Liver (tissue), 9 donors: ENCODE measurements around the gene FADS6. TPM values are rescaled to one million over a fixed set of nuclear protein-coding genes. Genes with fewer than 3 reads are reported as not detected.

Experiments used
- DNase-seq: peaks from one replicate; pipeline ENCODE4 v3.0.0-alpha.2; 2017; ENCODE audit warnings: low spot score
- H3K27ac ChIP-seq, 2 donors: one replicate each; pipeline ENCODE4 v1.7.0; 2013; ENCODE audit warnings: inconsistent platforms in 2 of 2, low read length in 2 of 2, control low read depth in 1 of 2, low read depth in 1 of 2, mild to moderate bottlenecking in 1 of 2
- H3K27me3 ChIP-seq, 4 donors: one replicate each; pipeline versions ENCODE4 v1.6.1 to v1.7.0; 2013; ENCODE audit warnings: low read length in 3 of 4, inconsistent platforms in 1 of 4, mild to moderate bottlenecking in 1 of 4, moderate library complexity in 1 of 4; ENCODE audit not compliant: control insufficient read depth in 4 of 4, insufficient read depth in 4 of 4
- H3K36me3 ChIP-seq, 4 donors: one replicate each; pipeline versions ENCODE4 v1.6.1 to v1.7.0; 2013; ENCODE audit warnings: low read length in 3 of 4, mild to moderate bottlenecking in 3 of 4, low read depth in 1 of 4, moderate library complexity in 1 of 4; ENCODE audit not compliant: control insufficient read depth in 4 of 4, insufficient read depth in 3 of 4
- H3K4me1 ChIP-seq, 4 donors: one replicate each; pipeline versions ENCODE4 v1.6.1 to v1.7.0; 2013; ENCODE audit warnings: low read length in 3 of 4, mild to moderate bottlenecking in 3 of 4, moderate library complexity in 1 of 4; ENCODE audit not compliant: control insufficient read depth in 4 of 4, insufficient read depth in 4 of 4
- H3K4me3 ChIP-seq, 3 donors: one replicate each; pipeline versions ENCODE4 v1.6.1 to v1.7.0; 2013; ENCODE audit warnings: low read length in 3 of 3, control low read depth in 1 of 3, low read depth in 1 of 3, mild to moderate bottlenecking in 1 of 3
- H3K9ac ChIP-seq, 2 donors: one replicate each; pipeline ENCODE4 v1.7.0; 2013; ENCODE audit warnings: low read length in 2 of 2, mild to moderate bottlenecking in 2 of 2, moderate library complexity in 2 of 2, control low read depth in 1 of 2, low read depth in 1 of 2
- H3K9me3 ChIP-seq, 4 donors: one replicate each; pipeline versions ENCODE4 v1.6.1 to v1.7.0; 2013; ENCODE audit warnings: low read length in 3 of 4; ENCODE audit not compliant: control insufficient read depth in 4 of 4
- FOXA1 ChIP-seq: IDR thresholded peaks from 2 replicates; pipeline ENCODE4 v1.6.1; 2016; ENCODE audit warnings: antibody characterized with exemption
- FOXA2 ChIP-seq: IDR thresholded peaks from 2 replicates; pipeline ENCODE4 v1.6.1; 2016; ENCODE audit warnings: antibody characterized with exemption
- HNF4A ChIP-seq, 2 donors: conservative IDR thresholded peaks; 2 replicates each; pipeline ENCODE4 v1.6.1; 2016; ENCODE audit warnings: antibody characterized with exemption in 2 of 2, mild to moderate bottlenecking in 2 of 2
- HNF4G ChIP-seq: IDR thresholded peaks from 2 replicates; pipeline ENCODE4 v1.6.1; 2016; ENCODE audit warnings: antibody characterized with exemption
- RAD21 ChIP-seq, 2 donors: IDR thresholded peaks; 2 replicates each; pipeline ENCODE4 v1.6.1; 2016; ENCODE audit warnings: antibody characterized with exemption in 2 of 2, mild to moderate bottlenecking in 2 of 2
- SP1 ChIP-seq: IDR thresholded peaks from 2 replicates; pipeline ENCODE4 v1.6.1; 2018; ENCODE audit warnings: antibody characterized with exemption, mild to moderate bottlenecking
- TAF1 ChIP-seq: conservative IDR thresholded peaks from 2 replicates; pipeline ENCODE4 v1.6.1; 2016; ENCODE audit warnings: antibody characterized with exemption, mild to moderate bottlenecking
- YY1 ChIP-seq: IDR thresholded peaks from 2 replicates; pipeline ENCODE4 v1.6.1; 2016; ENCODE audit warnings: antibody characterized with exemption, mild to moderate bottlenecking
- WGBS: extraction: QIAGEN DNeasy Blood & Tissue Kit; methylation state at CpG from one replicate; pipeline ENCODE4 v1.1.7; 2013; 5-methylcytosine and 5-hydroxymethylcytosine counted together
- polyA plus RNA-seq, 2 donors: library from polyadenylated mRNA; stranded (reverse) in 1 of 2; unstranded in 1 of 2; fragments of 200-250 nt in 1 of 2; fragments of >200 nt in 1 of 2; fragmentation: Nextera tagmentation in 1 of 2; extraction: Ambion mirVana in 1 of 2; gene quantifications; one replicate each; pipeline versions ENCODE4 v1.2.1 to v1.2.3, GENCODE V29; 2013 to 2015
- total RNA-seq, 2 donors: library from RNA; depleted of rRNA; stranded (reverse); fragments of >200 nt; gene quantifications; one replicate each; pipeline ENCODE4 v1.2.3, GENCODE V29; 2014
- TF ChIP-seq, protein P1 (sequence below): IDR thresholded peaks from 2 replicates; pipeline ENCODE4 v1.6.1; 2016; ENCODE audit warnings: antibody characterized with exemption
- TF ChIP-seq, protein P2 (sequence below): IDR thresholded peaks from 2 replicates; pipeline ENCODE4 v1.6.1; 2016; ENCODE audit warnings: antibody characterized with exemption
- TF ChIP-seq, protein P3 (sequence below): IDR thresholded peaks from 2 replicates; pipeline ENCODE4 v1.6.1; 2016; ENCODE audit warnings: antibody characterized with exemption, mild to moderate bottlenecking
- TF ChIP-seq, protein P4 (sequence below): IDR thresholded peaks from 2 replicates; pipeline ENCODE4 v1.6.1; 2016; ENCODE audit warnings: antibody characterized with exemption
- donor health status: healthy.
- donor health status: healthy.
- donor health status: healthy.
- donor health status: healthy.
- donor health status: healthy.

The FADS6 gene
- total and polyA plus RNA-seq, 4 donors = 2.1 to 7.1 (median 4.2) TPM; not detected in 1

DNA sequence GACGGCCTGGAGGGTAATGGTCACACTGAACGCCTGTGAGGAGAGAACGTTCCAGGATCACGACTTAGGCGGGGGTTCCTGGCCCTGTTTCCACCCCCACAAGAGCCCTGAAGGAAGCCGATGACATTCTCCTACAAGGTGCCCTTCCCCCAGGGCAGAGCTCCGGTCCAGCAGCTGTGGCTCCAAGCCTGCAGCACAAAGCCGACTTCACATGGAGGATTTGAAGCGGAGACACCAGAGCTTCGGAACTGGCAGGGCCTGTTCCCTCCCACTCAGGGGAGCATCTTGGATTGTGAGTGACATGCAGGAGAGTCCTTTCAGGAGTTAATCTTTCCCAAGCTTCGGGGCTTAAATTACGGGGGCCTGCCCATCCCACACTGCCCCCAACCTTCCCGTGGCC, 5.0 kb downstream of the FADS6 start:
- H3K4me1 ChIP-seq = peaks cover 0 to 11% (median 8%) of the 10 kb centered on the region in 4 donors
- DNase-seq = no peak

GRCh38 chr17:74883241-74883745, 10.1 kb downstream of the FADS6 start:
- H3K27ac ChIP-seq = no peak overlapping the region

More for the DNA sequence above, 5.0 kb downstream of the FADS6 start:
- Histone ChIP-seq H3K27ac (no peak overlapping the region), H3K27me3 (no peaks in the 10 kb centered on the region), H3K36me3 (no peaks in the 10 kb centered on the region), H3K9ac (no peak overlapping the region), H3K9me3 (no peaks in the 10 kb centered on the region), H3K4me3 (no peak overlapping the region)
- WGBS = 76% methylated on average over 13 of the region's 13 CpGs
- TF ChIP-seq HNF4G = no peak
- TF ChIP-seq YY1 = no peak
- TF ChIP-seq, protein P1, sequence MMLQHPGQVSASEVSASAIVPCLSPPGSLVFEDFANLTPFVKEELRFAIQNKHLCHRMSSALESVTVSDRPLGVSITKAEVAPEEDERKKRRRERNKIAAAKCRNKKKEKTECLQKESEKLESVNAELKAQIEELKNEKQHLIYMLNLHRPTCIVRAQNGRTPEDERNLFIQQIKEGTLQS = no peak
- TF ChIP-seq, protein P2, sequence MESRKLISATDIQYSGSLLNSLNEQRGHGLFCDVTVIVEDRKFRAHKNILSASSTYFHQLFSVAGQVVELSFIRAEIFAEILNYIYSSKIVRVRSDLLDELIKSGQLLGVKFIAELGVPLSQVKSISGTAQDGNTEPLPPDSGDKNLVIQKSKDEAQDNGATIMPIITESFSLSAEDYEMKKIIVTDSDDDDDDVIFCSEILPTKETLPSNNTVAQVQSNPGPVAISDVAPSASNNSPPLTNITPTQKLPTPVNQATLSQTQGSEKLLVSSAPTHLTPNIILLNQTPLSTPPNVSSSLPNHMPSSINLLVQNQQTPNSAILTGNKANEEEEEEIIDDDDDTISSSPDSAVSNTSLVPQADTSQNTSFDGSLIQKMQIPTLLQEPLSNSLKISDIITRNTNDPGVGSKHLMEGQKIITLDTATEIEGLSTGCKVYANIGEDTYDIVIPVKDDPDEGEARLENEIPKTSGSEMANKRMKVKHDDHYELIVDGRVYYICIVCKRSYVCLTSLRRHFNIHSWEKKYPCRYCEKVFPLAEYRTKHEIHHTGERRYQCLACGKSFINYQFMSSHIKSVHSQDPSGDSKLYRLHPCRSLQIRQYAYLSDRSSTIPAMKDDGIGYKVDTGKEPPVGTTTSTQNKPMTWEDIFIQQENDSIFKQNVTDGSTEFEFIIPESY = no peak
- TF ChIP-seq SP1 = no peak
- TF ChIP-seq, protein P3, sequence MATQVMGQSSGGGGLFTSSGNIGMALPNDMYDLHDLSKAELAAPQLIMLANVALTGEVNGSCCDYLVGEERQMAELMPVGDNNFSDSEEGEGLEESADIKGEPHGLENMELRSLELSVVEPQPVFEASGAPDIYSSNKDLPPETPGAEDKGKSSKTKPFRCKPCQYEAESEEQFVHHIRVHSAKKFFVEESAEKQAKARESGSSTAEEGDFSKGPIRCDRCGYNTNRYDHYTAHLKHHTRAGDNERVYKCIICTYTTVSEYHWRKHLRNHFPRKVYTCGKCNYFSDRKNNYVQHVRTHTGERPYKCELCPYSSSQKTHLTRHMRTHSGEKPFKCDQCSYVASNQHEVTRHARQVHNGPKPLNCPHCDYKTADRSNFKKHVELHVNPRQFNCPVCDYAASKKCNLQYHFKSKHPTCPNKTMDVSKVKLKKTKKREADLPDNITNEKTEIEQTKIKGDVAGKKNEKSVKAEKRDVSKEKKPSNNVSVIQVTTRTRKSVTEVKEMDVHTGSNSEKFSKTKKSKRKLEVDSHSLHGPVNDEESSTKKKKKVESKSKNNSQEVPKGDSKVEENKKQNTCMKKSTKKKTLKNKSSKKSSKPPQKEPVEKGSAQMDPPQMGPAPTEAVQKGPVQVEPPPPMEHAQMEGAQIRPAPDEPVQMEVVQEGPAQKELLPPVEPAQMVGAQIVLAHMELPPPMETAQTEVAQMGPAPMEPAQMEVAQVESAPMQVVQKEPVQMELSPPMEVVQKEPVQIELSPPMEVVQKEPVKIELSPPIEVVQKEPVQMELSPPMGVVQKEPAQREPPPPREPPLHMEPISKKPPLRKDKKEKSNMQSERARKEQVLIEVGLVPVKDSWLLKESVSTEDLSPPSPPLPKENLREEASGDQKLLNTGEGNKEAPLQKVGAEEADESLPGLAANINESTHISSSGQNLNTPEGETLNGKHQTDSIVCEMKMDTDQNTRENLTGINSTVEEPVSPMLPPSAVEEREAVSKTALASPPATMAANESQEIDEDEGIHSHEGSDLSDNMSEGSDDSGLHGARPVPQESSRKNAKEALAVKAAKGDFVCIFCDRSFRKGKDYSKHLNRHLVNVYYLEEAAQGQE = no peak
- TF ChIP-seq TAF1 = no peak
- TF ChIP-seq, protein P4, sequence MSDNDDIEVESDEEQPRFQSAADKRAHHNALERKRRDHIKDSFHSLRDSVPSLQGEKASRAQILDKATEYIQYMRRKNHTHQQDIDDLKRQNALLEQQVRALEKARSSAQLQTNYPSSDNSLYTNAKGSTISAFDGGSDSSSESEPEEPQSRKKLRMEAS = no peak
- no peak for TF ChIP-seq HNF4A (conservative IDR thresholded peaks at IDR 0.05)

More at GRCh38 chr17:74883241-74883745, 10.1 kb downstream of the FADS6 start:
- no peak overlapping the region for H3K9ac ChIP-seq
- H3K4me3 ChIP-seq = no peak overlapping the region
- TF ChIP-seq FOXA1 (no peak), SP1 (no peak), FOXA2 (no peak), RAD21 (IDR thresholded peaks at IDR 0.05) (no peak), HNF4A (conservative IDR thresholded peaks at IDR 0.05) (no peak)
- TF ChIP-seq, protein P4 = no peak
- 76% methylated on average over 15 of the region's 15 CpGs for WGBS
- no peak for DNase-seq
- no peaks in the 10 kb centered on the region for H3K27me3 ChIP-seq
- H3K4me1 ChIP-seq = no peaks in the 10 kb centered on the region
- no peaks in the 10 kb centered on the region for H3K36me3 ChIP-seq
- no peaks in the 10 kb centered on the region for H3K9me3 ChIP-seq
